ENCODE measurements around the gene MKLN1.

Gene MKLN1

DNA sequence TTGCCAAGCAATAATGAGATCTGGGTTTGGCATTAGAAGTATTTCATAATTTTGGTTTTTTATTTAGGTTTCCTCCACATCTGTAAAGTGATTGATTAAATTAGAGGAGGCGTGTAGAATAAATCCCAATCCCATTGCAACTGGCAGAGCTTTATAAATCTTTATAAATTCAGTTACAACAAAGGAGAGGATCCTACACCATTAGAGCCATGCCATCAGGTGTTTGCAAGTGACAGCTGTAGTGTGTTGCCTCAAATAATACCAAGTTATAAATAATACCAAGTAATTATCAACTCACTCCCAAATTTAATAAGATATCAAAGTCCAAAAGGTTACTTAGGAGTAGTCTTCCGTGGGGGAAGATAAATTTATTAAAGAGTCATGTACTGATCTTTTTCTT lies 166.5 kb downstream of the MKLN1 start:
- no peaks in the 10 kb centered on the region for H3K79me2 ChIP-seq (ENCODE audit: insufficient read depth, low read length)
- no peak overlapping the region for H3K4me2 ChIP-seq (ENCODE audit: low read length)
- TF ChIP-seq, protein P1, sequence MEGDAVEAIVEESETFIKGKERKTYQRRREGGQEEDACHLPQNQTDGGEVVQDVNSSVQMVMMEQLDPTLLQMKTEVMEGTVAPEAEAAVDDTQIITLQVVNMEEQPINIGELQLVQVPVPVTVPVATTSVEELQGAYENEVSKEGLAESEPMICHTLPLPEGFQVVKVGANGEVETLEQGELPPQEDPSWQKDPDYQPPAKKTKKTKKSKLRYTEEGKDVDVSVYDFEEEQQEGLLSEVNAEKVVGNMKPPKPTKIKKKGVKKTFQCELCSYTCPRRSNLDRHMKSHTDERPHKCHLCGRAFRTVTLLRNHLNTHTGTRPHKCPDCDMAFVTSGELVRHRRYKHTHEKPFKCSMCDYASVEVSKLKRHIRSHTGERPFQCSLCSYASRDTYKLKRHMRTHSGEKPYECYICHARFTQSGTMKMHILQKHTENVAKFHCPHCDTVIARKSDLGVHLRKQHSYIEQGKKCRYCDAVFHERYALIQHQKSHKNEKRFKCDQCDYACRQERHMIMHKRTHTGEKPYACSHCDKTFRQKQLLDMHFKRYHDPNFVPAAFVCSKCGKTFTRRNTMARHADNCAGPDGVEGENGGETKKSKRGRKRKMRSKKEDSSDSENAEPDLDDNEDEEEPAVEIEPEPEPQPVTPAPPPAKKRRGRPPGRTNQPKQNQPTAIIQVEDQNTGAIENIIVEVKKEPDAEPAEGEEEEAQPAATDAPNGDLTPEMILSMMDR (IDR thresholded peaks at IDR 0.05; ENCODE audit: low read length), result no peak
- no peak for TF ChIP-seq EZH2 (IDR thresholded peaks at IDR 0.05; ENCODE audit: borderline replicate concordance, low read length)
- no peak overlapping the region for H3K4me3 ChIP-seq (ENCODE audit: low read depth, low read length, poor library complexity, severe bottlenecking)
- no peaks in the 10 kb centered on the region for H3K27me3 ChIP-seq (ENCODE audit: insufficient read depth, low read length)
- H3K9ac ChIP-seq (ENCODE audit: low read length), result no peak overlapping the region
- H3K36me3 ChIP-seq (ENCODE audit: insufficient read depth, low read length), result peaks cover 13% of the 10 kb centered on the region; the same call in 1 of the 2 replicates
- no peak overlapping the region for H3K27ac ChIP-seq (ENCODE audit: low read depth, low read length, poor library complexity, severe bottlenecking)
- no peaks in the 10 kb centered on the region for H3K9me2 ChIP-seq (ENCODE audit: low read depth, low read length)
- H3K9me3 ChIP-seq (ENCODE audit: low read length), result no peaks in the 10 kb centered on the region
- no peak overlapping the region for H2AFZ ChIP-seq (ENCODE audit: low read length)
- H3F3A ChIP-seq (ENCODE audit: insufficient read depth, low read length), result no peaks in the 10 kb centered on the region
- H3K4me1 ChIP-seq (ENCODE audit: insufficient read depth, low read length, severe bottlenecking), result no peaks in the 10 kb centered on the region
- H4K20me1 ChIP-seq (ENCODE audit: insufficient read depth, low read length), result no peaks in the 10 kb centered on the region

DNA sequence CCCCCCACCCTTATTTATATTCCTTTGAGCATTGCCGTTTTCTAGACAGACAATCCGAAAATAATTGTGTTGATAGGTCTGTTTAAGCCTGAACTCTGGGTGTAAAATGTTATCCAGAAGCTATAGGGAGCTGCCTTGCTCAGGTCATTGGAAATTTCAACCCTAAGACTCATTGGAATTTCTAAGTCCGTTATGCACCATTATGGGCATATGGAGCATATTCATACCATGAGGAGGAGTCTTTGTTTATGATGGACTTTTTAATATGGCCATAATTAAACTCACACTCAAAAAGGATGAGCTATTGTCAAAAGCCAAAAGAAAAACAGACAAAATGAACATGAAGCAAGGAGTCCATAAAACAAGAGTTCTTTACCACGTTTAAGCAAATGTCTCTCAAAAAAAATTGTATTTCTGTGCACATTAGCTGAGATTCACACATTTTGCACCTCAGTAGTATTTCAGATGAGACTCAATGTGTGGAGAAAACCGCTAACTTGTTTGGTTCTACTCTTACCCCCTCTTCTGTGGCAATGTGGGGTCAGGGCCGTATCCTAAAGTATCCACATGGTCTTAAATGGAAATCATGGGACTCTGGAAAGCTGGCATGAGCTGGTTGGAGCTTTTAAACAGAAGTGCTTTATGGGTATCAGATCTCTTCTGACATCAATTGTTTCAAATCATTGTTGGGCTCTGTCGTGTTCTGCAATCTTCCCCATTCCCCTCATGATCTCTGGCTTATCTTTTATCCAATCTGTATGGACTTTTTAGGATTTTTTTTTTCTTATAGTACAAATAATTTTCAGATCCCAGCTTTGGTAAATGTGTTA lies 168.2 kb downstream of the MKLN1 start:
- Histone ChIP-seq H3K4me1 (ENCODE audit: insufficient read depth, low read length, severe bottlenecking) (no peaks in the 10 kb centered on the region), H3K36me3 (ENCODE audit: insufficient read depth, low read length) (peaks cover 13% of the 10 kb centered on the region; the same call in 1 of the 2 replicates), H3K27ac (ENCODE audit: low read depth, low read length, poor library complexity, severe bottlenecking) (no peak overlapping the region), H3K9me3 (ENCODE audit: low read length) (no peaks in the 10 kb centered on the region), H3K4me2 (ENCODE audit: low read length) (no peak overlapping the region), H3K9ac (ENCODE audit: low read length) (no peak overlapping the region), H3K79me2 (ENCODE audit: insufficient read depth, low read length) (no peaks in the 10 kb centered on the region), H2AFZ (ENCODE audit: low read length) (no peak overlapping the region), H3K27me3 (ENCODE audit: insufficient read depth, low read length) (no peaks in the 10 kb centered on the region), H3K9me2 (ENCODE audit: low read depth, low read length) (no peaks in the 10 kb centered on the region), H4K20me1 (ENCODE audit: insufficient read depth, low read length) (no peaks in the 10 kb centered on the region), H3K4me3 (ENCODE audit: low read depth, low read length, poor library complexity, severe bottlenecking) (no peak overlapping the region), H3F3A (ENCODE audit: insufficient read depth, low read length) (no peaks in the 10 kb centered on the region)
- no peak for TF ChIP-seq EZH2 (IDR thresholded peaks at IDR 0.05; ENCODE audit: borderline replicate concordance, low read length)
- TF ChIP-seq, protein P1 (IDR thresholded peaks at IDR 0.05; ENCODE audit: low read length), result no peak

- H4K20me1 ChIP-seq (ENCODE audit: insufficient read depth, low read length), result no peaks in the 10 kb centered on the region
- no peak overlapping the region for H3K4me3 ChIP-seq (ENCODE audit: low read depth, low read length, poor library complexity, severe bottlenecking)
- no peaks in the 10 kb centered on the region for H3K4me1 ChIP-seq (ENCODE audit: insufficient read depth, low read length, severe bottlenecking)
- H3K27ac ChIP-seq (ENCODE audit: low read depth, low read length, poor library complexity, severe bottlenecking), result no peak overlapping the region
- no peak overlapping the region for H3K9ac ChIP-seq (ENCODE audit: low read length)
- no peaks in the 10 kb centered on the region for H3K9me3 ChIP-seq (ENCODE audit: low read length)
- no peak for TF ChIP-seq EZH2 (IDR thresholded peaks at IDR 0.05; ENCODE audit: borderline replicate concordance, low read length)
- TF ChIP-seq, protein P1 (IDR thresholded peaks at IDR 0.05; ENCODE audit: low read length), result no peak
- no peaks in the 10 kb centered on the region for H3K27me3 ChIP-seq (ENCODE audit: insufficient read depth, low read length)
- H3K9me2 ChIP-seq (ENCODE audit: low read depth, low read length), result no peaks in the 10 kb centered on the region
- H2AFZ ChIP-seq (ENCODE audit: low read length), result no peak overlapping the region
- no peak overlapping the region for H3K4me2 ChIP-seq (ENCODE audit: low read length)
- H3K36me3 ChIP-seq (ENCODE audit: insufficient read depth, low read length), result peaks cover 13% of the 10 kb centered on the region; the same call in 1 of the 2 replicates
- H3K79me2 ChIP-seq (ENCODE audit: insufficient read depth, low read length), result no peaks in the 10 kb centered on the region
- H3F3A ChIP-seq (ENCODE audit: insufficient read depth, low read length), result no peaks in the 10 kb centered on the region; the same call in 1 of the 2 replicates
Observed at GRCh38 chr7:131497454-131497853, 169.8 kb downstream of the MKLN1 start.

Measured in OCI-LY1 (cell line).